GM12878 (cell line): ENCODE results near the gene ATP1B2. TPM values are rescaled to one million over a fixed set of nuclear protein-coding genes. Genes with fewer than 3 reads are reported as not detected.

Experiments used
- ATAC-seq: fragments of 200-7000 bp; cut with Tn5 transposase; 3 replicates; pipeline ENCODE4 v1.9.1; 2020; ENCODE audit warnings: mild to moderate bottlenecking, moderate library complexity
- BruUV-seq: library from RNA; stranded (reverse); fragments of 400-500 nt; replicated peaks from 2 replicates; lab custom pipeline; 2021; lab: Mats Ljungman, UMichigan
- CTCF ChIA-PET: fragments of 300-600 bp; sonication (Branson Sonifier 250); formaldehyde crosslinking; extraction: SDS; loops from one replicate; lab custom pipeline; 2021; ENCODE audit warnings: inconsistent platforms; lab: Yijun Ruan, JAX
- POLR2A ChIA-PET: fragments of 350-600 bp; formaldehyde crosslinking; extraction: SDS; loops from one replicate; lab custom pipeline; 2021; ENCODE audit warnings: inconsistent platforms; lab: Charles Lee
- RAD21 ChIA-PET: fragments of 300-600 bp; sonication (Branson Sonifier 250); formaldehyde crosslinking; loops from one replicate; lab custom pipeline; 2023; ENCODE audit warnings: antibody characterized with exemption; ENCODE audit not compliant: unreplicated experiment; lab: Charles Lee
- SMC1A ChIA-PET: fragments of 300-600 bp; sonication (Branson Sonifier 250); formaldehyde crosslinking; loops from one replicate; lab custom pipeline; 2023; ENCODE audit not compliant: unreplicated experiment, uncharacterized antibody; lab: Charles Lee
- DNase-seq: peaks from one replicate; pipeline ENCODE4 v3.0.0-alpha.2; 2011; ENCODE audit warnings: low read depth, low spot score
- FAIRE-seq: peaks from 3 replicates; lab custom pipeline; 2011; peaks lifted over from hg19 to GRCh38; lab: Jason Lieb, UNC
- H2AFZ ChIP-seq: 2 replicates; pipeline ENCODE4 v1.6.0; 2011; ENCODE audit warnings: low read depth, low read length, control low read depth; ENCODE audit not compliant: control insufficient read depth
- H3K27ac ChIP-seq: 2 replicates; pipeline ENCODE4 v1.5.1; 2011; ENCODE audit warnings: control low read depth; ENCODE audit not compliant: control insufficient read depth, insufficient read depth
- H3K27me3 ChIP-seq, 2 experiments: replicated peaks in 1 of 2; 2 replicates each; pipeline versions ENCODE4 v1.6.0 to v1.6.1; 2011; ENCODE audit warnings: low read length in 1 of 2; ENCODE audit not compliant: control insufficient read depth in 2 of 2, insufficient read depth in 2 of 2
- H3K36me3 ChIP-seq, 2 experiments: 2 replicates each; pipeline ENCODE4 v1.5.1; 2011; ENCODE audit warnings: low read length in 1 of 2; ENCODE audit not compliant: control insufficient read depth in 2 of 2, insufficient read depth in 2 of 2
- H3K4me1 ChIP-seq: 2 replicates; pipeline ENCODE4 v1.6.1; 2011; ENCODE audit warnings: mild to moderate bottlenecking, low read length, moderate library complexity, mixed read lengths; ENCODE audit not compliant: control insufficient read depth, insufficient read depth
- H3K4me2 ChIP-seq: 2 replicates; pipeline ENCODE4 v1.6.0; 2011; ENCODE audit warnings: control low read depth; ENCODE audit not compliant: control insufficient read depth, insufficient read depth
- H3K4me3 ChIP-seq: fragments of 200-600 bp; sonication (generic); 2 replicates; pipeline ENCODE4 v1.5.1; 2016
- H3K79me2 ChIP-seq: 2 replicates; pipeline ENCODE4 v1.6.0; 2011; ENCODE audit warnings: low read length; ENCODE audit not compliant: control insufficient read depth, insufficient read depth
- H3K9ac ChIP-seq: 2 replicates; pipeline ENCODE4 v1.8.0; 2011; ENCODE audit warnings: low read length, control low read depth, mixed read lengths; ENCODE audit not compliant: control insufficient read depth, insufficient read depth
- H3K9me3 ChIP-seq: replicated peaks from 3 replicates; pipeline ENCODE4 v1.5.1; 2011; ENCODE audit warnings: mild to moderate bottlenecking, low read length; ENCODE audit not compliant: control insufficient read depth, insufficient read depth
- H4K20me1 ChIP-seq: 2 replicates; pipeline ENCODE4 v1.6.0; 2011; ENCODE audit not compliant: control insufficient read depth, insufficient read depth
- ATF7 ChIP-seq: fragments of 450-650 bp; IDR thresholded peaks from 2 replicates; pipeline ENCODE4 v1.6.1; 2016; ENCODE audit warnings: low read depth, mild to moderate bottlenecking
- CREB1 ChIP-seq: IDR thresholded peaks from 2 replicates; pipeline ENCODE4 v1.6.1; 2012; ENCODE audit warnings: low read depth, mild to moderate bottlenecking, inconsistent platforms
- EP300 ChIP-seq, 2 experiments: fragments of 150-350 bp in 1 of 2; IDR thresholded peaks; 2 replicates each; pipeline ENCODE4 v1.6.1; 2011 to 2012; ENCODE audit warnings: low read depth in 2 of 2, low read length in 2 of 2, borderline replicate concordance in 1 of 2, improper control_type of control experiment in 1 of 2, inconsistent platforms in 1 of 2; ENCODE audit not compliant: control insufficient read depth in 1 of 2
- HDAC2 ChIP-seq: fragments of 200-600 bp; sonication (generic); IDR thresholded peaks from 2 replicates; pipeline ENCODE4 v1.6.1; 2017
- MEF2A ChIP-seq: IDR thresholded peaks from 2 replicates; pipeline ENCODE4 v1.6.1; 2011; ENCODE audit warnings: low read depth, mild to moderate bottlenecking, low read length, moderate library complexity; ENCODE audit not compliant: insufficient read depth
- MXI1 ChIP-seq: fragments of 150-350 bp; IDR thresholded peaks from 2 replicates; pipeline ENCODE4 v1.6.1; 2011; ENCODE audit warnings: low read depth, mild to moderate bottlenecking, inconsistent platforms, low read length, improper control_type of control experiment
- RB1 ChIP-seq: fragments of 450-650 bp; formaldehyde crosslinking; IDR thresholded peaks from 2 replicates; pipeline ENCODE4 v1.6.1; 2017; ENCODE audit warnings: mild to moderate bottlenecking, borderline replicate concordance
- SP1 ChIP-seq: IDR thresholded peaks from one replicate; pipeline ENCODE4 v1.6.1; 2011; ENCODE audit warnings: low read depth, low read length
- SRF ChIP-seq, 2 experiments: IDR thresholded peaks; 2 replicates each; pipeline ENCODE4 v1.6.1; 2011; ENCODE audit warnings: low read depth in 2 of 2, low read length in 2 of 2, mild to moderate bottlenecking in 1 of 2, moderate library complexity in 1 of 2
- TCF7 ChIP-seq: IDR thresholded peaks from 2 replicates; pipeline ENCODE4 v1.6.1; 2014; ENCODE audit warnings: antibody characterized with exemption, borderline replicate concordance
- YY1 ChIP-seq: IDR thresholded peaks from 2 replicates; pipeline ENCODE4 v1.6.1; 2011; ENCODE audit warnings: low read depth, mild to moderate bottlenecking, low read length
- WGBS: methylation state at CpG from one replicate; pipeline ENCODE4 v1.1.6; 2016; ENCODE audit warnings: low lambda C conversion rate; ENCODE audit not compliant: insufficient replicate concordance, insufficient coverage; ENCODE audit errors: missing lambda C conversion rate; 5-methylcytosine and 5-hydroxymethylcytosine counted together
- in situ Hi-C: fragments of 300-500 bp; cut with MboI; formaldehyde crosslinking; loops from 9 replicates; pipeline ENCODE4 v1.14.3; 2018; ENCODE audit warnings: mixed read lengths
- intact Hi-C: fragments of 100-400 bp; cut with micrococcal nuclease; formaldehyde crosslinking; loops from one replicate; pipeline ENCODE4 v1.14.2; 2022; ENCODE audit not compliant: unreplicated experiment
- polyA plus RNA-seq, 11 experiments: library from polyadenylated mRNA; depleted of rRNA in 4 of 11; unstranded in 6 of 11; stranded (reverse) in 5 of 11; fragments of >200 nt; fragmentation: Nextera tagmentation in 4 of 11; fragmentation: Illumina TruSeq in 1 of 11; extraction: Ambion mirVana in 4 of 11; extraction: Trizol in 1 of 11; gene quantifications; 1 replicate in 1 of 11; 2 replicates in 10 of 11; pipeline versions ENCODE4 v1.2.1 to v1.2.3, GENCODE V29; 2011 to 2016; ENCODE audit warnings: inconsistent platforms in 2 of 11, missing spikeins in 2 of 11, low read depth in 1 of 11
- total RNA-seq, 4 experiments: library from RNA; depleted of rRNA in 3 of 4; stranded (reverse); fragments of >200 nt in 3 of 4; fragmentation: Illumina TruSeq in 1 of 4; extraction: Trizol in 1 of 4; gene quantifications; 2 replicates each; pipeline versions ENCODE4 v1.2.1 to v1.2.3, GENCODE V29; 2013 to 2021
- TF ChIP-seq, protein P1 (sequence below): fragments of 450-650 bp; IDR thresholded peaks from 2 replicates; pipeline ENCODE4 v1.6.1; 2017; ENCODE audit warnings: mild to moderate bottlenecking, low read depth, inconsistent platforms; ENCODE audit not compliant: poor library complexity, severe bottlenecking

Gene ATP1B2
- total and polyA plus RNA-seq, 10 of the 15 experiments (the other 5 are each of a cell fraction or from before 2014, with no cell fraction given), result 0.03 to 0.29 (median 0.15) TPM; not detected in 3

DNA sequence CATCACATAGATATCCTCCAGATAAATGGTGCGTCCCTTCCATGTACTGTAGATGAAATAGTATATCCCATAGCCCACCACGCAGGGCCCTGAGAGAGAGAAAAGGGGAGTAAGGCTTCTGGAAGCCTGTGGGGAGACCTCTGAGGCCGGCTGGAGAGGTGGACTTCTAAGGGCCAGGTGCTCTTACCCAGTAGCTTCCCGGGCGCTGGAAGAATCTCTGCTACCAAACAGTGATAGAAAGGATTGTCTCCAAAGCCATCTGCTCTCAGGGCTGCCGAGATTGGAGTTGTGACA lies 23.8 kb upstream of the ATP1B2 start:
- intact Hi-C loops (no loop called here), in situ Hi-C loops (no loop called here)
- FAIRE-seq (no peak), DNase-seq (no peak), ATAC-seq (no peak)
- peak overlapping the region; percentile 81 for H3K4me2 ChIP-seq
- H3K9ac ChIP-seq, result peak overlapping the region; percentile 95
- WGBS, result 1% methylated on average over 6 of the region's 6 CpGs
- peaks cover 2% of the 10 kb centered on the region for H3K79me2 ChIP-seq
- no peaks in the 10 kb centered on the region for H3K36me3 ChIP-seq
- BruUV-seq, result no TSS peak
- POLR2A ChIA-PET, result interaction anchor here (0.6 to 2.7 kb wide), 8 partner anchors 8 to 290 kb away, joined by 3 to 33 read pairs (median 8); partner anchors contain the start of genes ACAP1, FXR2, MPDU1 and TP53
- H3K4me1 ChIP-seq, result peaks cover 3% of the 10 kb centered on the region
- TF ChIP-seq TCF7, result no peak
- H2AFZ ChIP-seq, result peak overlapping the region; percentile 77; the same call in 1 of the 2 replicates
- RAD21 ChIA-PET, result interaction anchor here (0.9 to 3.0 kb wide), 4 partner anchors 12 to 61 kb away, joined by 4 to 21 read pairs (median 14); partner anchors contain the start of genes CD68, FXR2, TP53 and WRAP53
- H3K27ac ChIP-seq, result peak overlapping the region; percentile 69; the same call in 1 of the 2 replicates
- CTCF ChIA-PET, result interaction anchor here (0.6 to 2.6 kb wide), 6 partner anchors 13 to 271 kb away, joined by 3 to 38 read pairs (median 4); partner anchors contain the start of genes FXR2, TP53 and WRAP53
- peak overlapping the region; percentile 100 for H3K4me3 ChIP-seq
- no peaks in the 10 kb centered on the region for H3K9me3 ChIP-seq
- H3K27me3 ChIP-seq, result no peaks in the 10 kb centered on the region
- H4K20me1 ChIP-seq, result no peaks in the 10 kb centered on the region
- SMC1A ChIA-PET, result interaction anchor here (1.7 to 2.3 kb wide), 2 partner anchors 12 to 62 kb away, joined by 5 to 19 read pairs; partner anchors contain the start of genes FXR2, TP53 and WRAP53

DNA sequence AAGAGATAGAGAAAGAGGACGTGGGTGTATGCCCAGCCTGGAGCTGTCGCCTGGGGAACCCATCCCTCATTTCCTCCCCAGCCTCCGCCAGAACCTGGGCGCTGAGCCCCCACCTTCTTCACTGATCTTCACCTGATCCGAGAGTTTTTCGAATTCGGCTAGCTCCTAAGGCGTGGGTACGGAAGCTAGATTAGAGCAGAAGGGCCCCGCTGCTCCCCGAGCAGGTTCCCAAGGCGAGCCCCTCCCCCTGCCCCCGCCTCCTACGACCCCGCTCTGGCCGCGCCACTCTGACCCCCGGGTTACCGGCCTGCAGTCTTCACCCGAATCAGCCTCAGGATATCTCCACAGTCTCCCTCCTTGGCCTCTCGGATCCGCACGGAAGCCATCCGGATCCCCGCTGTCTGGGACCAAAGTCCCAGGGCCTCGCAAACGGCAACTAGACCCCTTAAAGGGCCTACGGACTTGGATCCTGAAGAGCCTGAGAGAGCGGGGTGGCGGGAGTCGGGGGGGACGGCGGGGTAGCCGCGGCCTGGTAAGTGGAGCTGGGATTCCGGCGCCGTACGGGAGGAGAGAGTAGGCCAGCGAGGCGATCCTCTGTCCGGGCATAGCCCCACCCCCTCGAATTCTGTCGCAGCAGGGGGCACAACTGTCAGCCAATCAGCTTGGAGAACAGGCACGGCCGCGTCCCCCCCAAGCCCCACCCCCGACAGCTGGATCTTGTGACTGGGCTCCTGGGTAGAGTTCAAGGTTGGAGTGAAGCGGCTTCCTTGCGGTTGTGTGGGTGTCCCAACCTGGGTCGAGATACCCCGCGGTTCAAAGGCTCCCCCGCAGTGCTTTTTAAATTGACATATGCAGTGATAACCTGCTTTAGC lies 23.2 kb upstream of the ATP1B2 start, which contains the start of gene SAT2:
SAT2 (minus strand) TSS at position 572 of the 872 bp plus-strand sequence; CDS start at position 386, 186 bp downstream.
- RAD21 ChIA-PET, result interaction anchor here (0.6 to 3.0 kb wide), 10 partner anchors 11 to 661 kb away, joined by 3 to 21 read pairs (median 4); partner anchors contain the start of genes CD68, CYB5D1, FXR2 and NAA38
- Histone ChIP-seq H2AFZ (peak within 1 kb of the TSS; percentile 77), H3K4me1 (peaks cover 3% of the 10 kb centered on the region), H3K36me3 (no peaks in the 10 kb centered on the region), H3K9me3 (no peaks in the 10 kb centered on the region), H3K27ac (peak within 1 kb of the TSS; percentile 69), H3K4me3 (peak within 1 kb of the TSS; percentile 100), H3K27me3 (no peaks in the 10 kb centered on the region), H3K9ac (peak within 1 kb of the TSS; percentile 95), H4K20me1 (no peaks in the 10 kb centered on the region), H3K4me2 (peak within 1 kb of the TSS; percentile 81), H3K79me2 (peaks cover 2% of the 10 kb centered on the region)
- 1% methylated on average over 45 of the region's 54 CpGs for WGBS
- POLR2A ChIA-PET, result interaction anchor here (0.5 to 2.7 kb wide), 13 partner anchors 8 to 291 kb away, joined by 3 to 33 read pairs (median 6); partner anchors contain the start of genes ACAP1, FXR2, MPDU1 and TP53
- CTCF ChIA-PET, result interaction anchor here (0.6 to 2.6 kb wide), 7 partner anchors 13 to 271 kb away, joined by 3 to 38 read pairs (median 3); partner anchors contain the start of genes FXR2, TP53 and WRAP53
- SMC1A ChIA-PET, result interaction anchor here (0.7 to 2.3 kb wide), 9 partner anchors 9 to 223 kb away, joined by 3 to 19 read pairs (median 3); partner anchors contain the start of genes FXR2, SOX15, TMEM256 and TP53
- ATAC-seq (peak; percentile 98), DNase-seq (peak; percentile 67), FAIRE-seq (peak; percentile 97)
- in situ Hi-C loops, result no loop called here
- no TSS peak for BruUV-seq
- intact Hi-C loops, result no loop called here
- peak; percentile 80 for TF ChIP-seq ATF7
- TF ChIP-seq, protein P1, sequence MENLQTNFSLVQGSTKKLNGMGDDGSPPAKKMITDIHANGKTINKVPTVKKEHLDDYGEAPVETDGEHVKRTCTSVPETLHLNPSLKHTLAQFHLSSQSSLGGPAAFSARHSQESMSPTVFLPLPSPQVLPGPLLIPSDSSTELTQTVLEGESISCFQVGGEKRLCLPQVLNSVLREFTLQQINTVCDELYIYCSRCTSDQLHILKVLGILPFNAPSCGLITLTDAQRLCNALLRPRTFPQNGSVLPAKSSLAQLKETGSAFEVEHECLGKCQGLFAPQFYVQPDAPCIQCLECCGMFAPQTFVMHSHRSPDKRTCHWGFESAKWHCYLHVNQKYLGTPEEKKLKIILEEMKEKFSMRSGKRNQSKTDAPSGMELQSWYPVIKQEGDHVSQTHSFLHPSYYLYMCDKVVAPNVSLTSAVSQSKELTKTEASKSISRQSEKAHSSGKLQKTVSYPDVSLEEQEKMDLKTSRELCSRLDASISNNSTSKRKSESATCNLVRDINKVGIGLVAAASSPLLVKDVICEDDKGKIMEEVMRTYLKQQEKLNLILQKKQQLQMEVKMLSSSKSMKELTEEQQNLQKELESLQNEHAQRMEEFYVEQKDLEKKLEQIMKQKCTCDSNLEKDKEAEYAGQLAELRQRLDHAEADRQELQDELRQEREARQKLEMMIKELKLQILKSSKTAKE, result no peak
- no peak for TF ChIP-seq HDAC2
- no peak for TF ChIP-seq SRF (IDR thresholded peaks at IDR 0.05; ENCODE audit: low read depth in 2 of 2, low read length in 2 of 2)
- TF ChIP-seq YY1, result no peak
- peak; percentile 63 for TF ChIP-seq SP1
- TF ChIP-seq EP300 (IDR thresholded peaks at IDR 0.05; ENCODE audit: borderline replicate concordance in 1 of 2, control insufficient read depth in 1 of 2, low read depth in 2 of 2, low read length in 2 of 2), result no peak
- peak; percentile 57; the same call in 1 of the 2 replicates for TF ChIP-seq CREB1
- TF ChIP-seq MXI1, result 0 out of 2 replicates have a peak, but pooled peaks have one; percentile 28
- no peak for TF ChIP-seq RB1
- TF ChIP-seq MEF2A, result no peak
